Endothelial cell of umbilical vein (primary cell): ENCODE measurements around the gene GON7. TPM values are rescaled to one million over a fixed set of nuclear protein-coding genes. Genes with fewer than 3 reads are reported as not detected.

ENCODE experiments used
- BruUV-seq: library from RNA; stranded (reverse); fragments of 400-500 nt; replicated peaks from 2 replicates; lab custom pipeline; 2021; lab: Mats Ljungman, UMichigan
- CTCF ChIA-PET: fragments of 300-600, 350-600 bp; sonication (Branson Sonifier 250); formaldehyde crosslinking; loops from one replicate; lab custom pipeline; 2021; ENCODE audit warnings: antibody characterized with exemption, inconsistent platforms; lab: Charles Lee
- POLR2A ChIA-PET: fragments of 300-600, 350-600 bp; sonication (Branson Sonifier 250); formaldehyde crosslinking; loops from one replicate; lab custom pipeline; 2021; ENCODE audit warnings: antibody characterized with exemption, inconsistent platforms; lab: Charles Lee
- DNase-seq: peaks from one replicate; pipeline ENCODE4 v3.0.0-alpha.2; 2011; ENCODE audit warnings: low read depth, low spot score
- FAIRE-seq: peaks from 2 replicates; lab custom pipeline; 2011; peaks lifted over from hg19 to GRCh38; lab: Jason Lieb, UNC
- H2AFZ ChIP-seq: 2 replicates; pipeline ENCODE4 v1.6.0; 2012; ENCODE audit warnings: low read depth, low read length, control low read depth, inconsistent platforms
- H3K27ac ChIP-seq: 2 replicates; pipeline ENCODE4 v1.5.1; 2011; ENCODE audit warnings: low read depth, mild to moderate bottlenecking, control low read depth, low read length, moderate library complexity; ENCODE audit not compliant: insufficient read depth
- H3K27me3 ChIP-seq, 2 experiments: 2 replicates each; pipeline versions ENCODE4 v1.6.0 to v1.6.1; 2011; ENCODE audit warnings: low read length in 2 of 2, mixed read lengths in 1 of 2; ENCODE audit not compliant: control insufficient read depth in 2 of 2, insufficient read depth in 2 of 2
- H3K36me3 ChIP-seq, 2 experiments: 2 replicates in 1 of 2; 3 replicates in 1 of 2; pipeline ENCODE4 v1.5.1; 2011; ENCODE audit warnings: low read length in 2 of 2, mild to moderate bottlenecking in 1 of 2, moderate library complexity in 1 of 2; ENCODE audit not compliant: control insufficient read depth in 2 of 2, insufficient read depth in 2 of 2; ENCODE audit errors: extremely low read depth in 1 of 2
- H3K4me1 ChIP-seq: 3 replicates; pipeline ENCODE4 v1.5.1; 2011; ENCODE audit warnings: mild to moderate bottlenecking, low read length; ENCODE audit not compliant: control insufficient read depth, insufficient read depth; ENCODE audit errors: extremely low read depth
- H3K4me2 ChIP-seq: 2 replicates; pipeline ENCODE4 v1.6.1; 2011; ENCODE audit warnings: low read length, control low read depth, mixed read lengths; ENCODE audit not compliant: insufficient read depth
- H3K4me3 ChIP-seq, 3 experiments: fragments of 200-600 bp in 1 of 3; sonication (generic), shearing (Covaris generic) in 1 of 3; replicated peaks in 1 of 3; 2 replicates each; pipeline ENCODE4 v1.5.1; 2011 to 2016; ENCODE audit warnings: control low read depth in 3 of 3, low read length in 3 of 3, mild to moderate bottlenecking in 2 of 3, inconsistent platforms in 1 of 3, low read depth in 1 of 3, moderate library complexity in 1 of 3; ENCODE audit not compliant: insufficient read depth in 1 of 3
- H3K79me2 ChIP-seq: 2 replicates; pipeline ENCODE4 v1.6.0; 2012; ENCODE audit warnings: low read length, inconsistent platforms; ENCODE audit not compliant: control insufficient read depth, insufficient read depth
- H3K9ac ChIP-seq: replicated peaks from 2 replicates; pipeline ENCODE3; 2011; ENCODE audit warnings: low read length, control low read depth; ENCODE audit not compliant: insufficient read depth; ENCODE audit errors: extremely low read depth
- H3K9me1 ChIP-seq: replicated peaks from 3 replicates; pipeline ENCODE4 v1.6.0; 2011; ENCODE audit warnings: mild to moderate bottlenecking, low read length; ENCODE audit not compliant: control insufficient read depth, insufficient read depth; ENCODE audit errors: extremely low read depth
- H3K9me3 ChIP-seq: replicated peaks from 2 replicates; pipeline ENCODE4 v1.5.1; 2012; ENCODE audit warnings: low read length, inconsistent platforms; ENCODE audit not compliant: control insufficient read depth, insufficient read depth
- H4K20me1 ChIP-seq: replicated peaks from 2 replicates; pipeline ENCODE3; 2011; ENCODE audit warnings: mild to moderate bottlenecking, low read length; ENCODE audit not compliant: control insufficient read depth, insufficient read depth; ENCODE audit errors: extremely low read depth
- EZH2 ChIP-seq: IDR thresholded peaks from 2 replicates; pipeline ENCODE4 v1.6.1; 2012; ENCODE audit warnings: borderline replicate concordance, low read depth, mild to moderate bottlenecking, moderate library complexity, low read length, inconsistent platforms; ENCODE audit not compliant: severe bottlenecking
- FOS ChIP-seq: IDR thresholded peaks from 2 replicates; pipeline ENCODE4 v1.6.1; 2011; ENCODE audit warnings: mild to moderate bottlenecking, low read length, moderate library complexity, borderline replicate concordance; ENCODE audit not compliant: insufficient read depth
- GATA2 ChIP-seq: IDR thresholded peaks from 2 replicates; pipeline ENCODE4 v1.7.0; 2011; ENCODE audit warnings: low read depth, mild to moderate bottlenecking, moderate library complexity, mixed read lengths, low read length; ENCODE audit not compliant: insufficient read length, insufficient read depth
- JUN ChIP-seq: IDR thresholded peaks from 2 replicates; pipeline ENCODE4 v1.6.1; 2011; ENCODE audit warnings: borderline replicate concordance, low read depth; ENCODE audit not compliant: insufficient read length, insufficient read depth
- MYC ChIP-seq: IDR thresholded peaks from one replicate; pipeline ENCODE4 v1.6.1; 2011; ENCODE audit warnings: mild to moderate bottlenecking, low read depth, low read length
- POLR2A ChIP-seq: IDR thresholded peaks from 2 replicates; pipeline ENCODE4 v1.6.1; 2012; ENCODE audit warnings: low read depth, mild to moderate bottlenecking, control low read depth, low read length
- POLR2AphosphoS5 ChIP-seq: IDR thresholded peaks from 2 replicates; pipeline ENCODE4 v1.6.1; 2012; ENCODE audit warnings: low read depth, mild to moderate bottlenecking, control low read depth, low read length, moderate library complexity; ENCODE audit not compliant: insufficient read depth
- dilution Hi-C: fragments of 300-500 bp; cut with MboI; formaldehyde crosslinking; loops from one replicate; pipeline ENCODE4 v1.15.0; 2019; ENCODE audit warnings: low sequenced_read_pairs; ENCODE audit not compliant: extremely low pct_ligation_motif_present
- intact Hi-C: fragments of 100-400 bp; cut with micrococcal nuclease; formaldehyde crosslinking; loops from one replicate; pipeline ENCODE4 v1.10.0; 2022
- polyA plus RNA-seq, 4 experiments: library from polyadenylated mRNA; depleted of rRNA in 3 of 4; stranded (reverse) in 3 of 4; unstranded in 1 of 4; fragments of >200 nt; gene quantifications; 2 replicates each; pipeline versions ENCODE4 v1.2.1 to v1.2.3, GENCODE V29; 2011 to 2012; ENCODE audit warnings: missing spikeins in 1 of 4
- total RNA-seq: library from RNA; stranded (reverse); gene quantifications from 2 replicates; pipeline ENCODE4 v1.2.3, GENCODE V29; 2021
- TF ChIP-seq, protein P1 (sequence below), 2 donors: IDR thresholded peaks; 1 replicate in 1 of 2; 2 replicates in 1 of 2; pipeline ENCODE4 v1.5.1; 2011; ENCODE audit warnings: low read length in 2 of 2, mild to moderate bottlenecking in 2 of 2, moderate library complexity in 2 of 2, control low read depth in 1 of 2, inconsistent platforms in 1 of 2, low read depth in 1 of 2; ENCODE audit not compliant: insufficient read depth in 1 of 2; ENCODE audit errors: extremely low read depth in 1 of 2
- TF ChIP-seq, protein P2 (sequence below): IDR thresholded peaks from 2 replicates; pipeline ENCODE4 v1.6.1; 2011; ENCODE audit not compliant: insufficient read depth, insufficient read length

GON7 gene
- total and polyA plus RNA-seq, 2 donors (not counting 3 experiments of a cell fraction or from before 2014, with no cell fraction given) = 5.5 to 11.5 TPM

DNA sequence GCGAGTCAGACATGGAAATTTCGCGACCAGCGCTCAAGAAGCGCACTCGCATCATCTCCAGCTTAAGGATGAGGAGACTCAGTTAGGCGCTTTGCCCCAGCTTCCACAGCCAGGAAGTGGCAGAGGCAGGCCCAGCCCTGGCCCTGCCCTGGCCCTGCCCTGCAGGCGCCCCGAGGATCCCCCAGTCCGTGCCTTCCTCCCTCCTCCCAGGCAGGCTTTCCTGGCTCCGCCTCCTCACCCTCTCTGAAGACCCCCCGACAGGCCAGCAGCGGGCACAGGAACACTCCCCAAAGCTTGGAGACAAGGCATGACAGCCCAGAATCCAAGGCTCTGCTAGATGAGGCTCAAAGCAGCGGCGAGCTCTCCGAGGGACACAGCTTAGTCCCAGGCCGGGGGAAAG is 25.3 kb upstream of the GON7 start:
- Histone ChIP-seq H3K27ac (no peak overlapping the region), H3K9ac (no peak overlapping the region), H3K4me2 (peak overlapping the region; percentile 33), H4K20me1 (no peaks in the 10 kb centered on the region), H3K4me1 (no peaks in the 10 kb centered on the region), H3K27me3 (no peaks in the 10 kb centered on the region), H3K4me3 (peak overlapping the region in 1 of 3 experiments; percentile 14), H3K9me1 (no peaks in the 10 kb centered on the region), H2AFZ (peak overlapping the region; percentile 57), H3K79me2 (no peaks in the 10 kb centered on the region), H3K36me3 (peaks cover 5% of the 10 kb centered on the region in 2 experiments), H3K9me3 (no peaks in the 10 kb centered on the region)
- no peak for FAIRE-seq
- TF ChIP-seq JUN (no peak), EZH2 (no peak), POLR2A (no peak), GATA2 (no peak), MYC (no peak), POLR2AphosphoS5 (no peak), FOS (no peak)
- TF ChIP-seq, protein P1, sequence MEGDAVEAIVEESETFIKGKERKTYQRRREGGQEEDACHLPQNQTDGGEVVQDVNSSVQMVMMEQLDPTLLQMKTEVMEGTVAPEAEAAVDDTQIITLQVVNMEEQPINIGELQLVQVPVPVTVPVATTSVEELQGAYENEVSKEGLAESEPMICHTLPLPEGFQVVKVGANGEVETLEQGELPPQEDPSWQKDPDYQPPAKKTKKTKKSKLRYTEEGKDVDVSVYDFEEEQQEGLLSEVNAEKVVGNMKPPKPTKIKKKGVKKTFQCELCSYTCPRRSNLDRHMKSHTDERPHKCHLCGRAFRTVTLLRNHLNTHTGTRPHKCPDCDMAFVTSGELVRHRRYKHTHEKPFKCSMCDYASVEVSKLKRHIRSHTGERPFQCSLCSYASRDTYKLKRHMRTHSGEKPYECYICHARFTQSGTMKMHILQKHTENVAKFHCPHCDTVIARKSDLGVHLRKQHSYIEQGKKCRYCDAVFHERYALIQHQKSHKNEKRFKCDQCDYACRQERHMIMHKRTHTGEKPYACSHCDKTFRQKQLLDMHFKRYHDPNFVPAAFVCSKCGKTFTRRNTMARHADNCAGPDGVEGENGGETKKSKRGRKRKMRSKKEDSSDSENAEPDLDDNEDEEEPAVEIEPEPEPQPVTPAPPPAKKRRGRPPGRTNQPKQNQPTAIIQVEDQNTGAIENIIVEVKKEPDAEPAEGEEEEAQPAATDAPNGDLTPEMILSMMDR (IDR thresholded peaks at IDR 0.05; ENCODE audit: extremely low read depth in 1 of 2, insufficient read depth in 1 of 2, low read depth in 1 of 2, low read length in 2 of 2) = no peak
- TF ChIP-seq, protein P2, sequence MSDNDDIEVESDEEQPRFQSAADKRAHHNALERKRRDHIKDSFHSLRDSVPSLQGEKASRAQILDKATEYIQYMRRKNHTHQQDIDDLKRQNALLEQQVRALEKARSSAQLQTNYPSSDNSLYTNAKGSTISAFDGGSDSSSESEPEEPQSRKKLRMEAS = no peak
- intact Hi-C loops = loop anchor here (2.0 to 5.0 kb wide), 2 partner anchors 101 to 385 kb away; partner anchors contain the start of gene BTBD7
- POLR2A ChIA-PET = interaction anchor here (0.7 kb wide), 1 partner anchor 13 kb away, joined by 3 read pairs; no protein-coding TSS in a partner anchor
- CTCF ChIA-PET = interaction anchor here (0.6 to 3.3 kb wide), 4 partner anchors 13 to 322 kb away, joined by 3 to 10 read pairs (median 3); no protein-coding TSS in a partner anchor
- dilution Hi-C loops = no loop called here
- no peak for DNase-seq
- BruUV-seq = no TSS peak
